GM23338 (cell line): ENCODE measurements around the gene MCCC1.
"Not testable (repeated sequence)": the region's sequence is repeated elsewhere in the genome, so short reads cannot be mapped to it uniquely, and the experiment has no call there.

ENCODE experiments used
- CREB1 ChIP-seq: fragments of 250-450 bp; sonication (Bioruptor Pico); IDR thresholded peaks from 2 replicates; pipeline ENCODE4 v1.5.0; 2020; ENCODE audit warnings: low read depth, mild to moderate bottlenecking, moderate library complexity
- CTCF ChIP-seq, 2 experiments: fragments of 200-600 bp in 1 of 2; sonication (generic) in 1 of 2; conservative IDR thresholded peaks; 2 replicates each; pipeline versions ENCODE4 v1.5.1 to v1.6.1; 2016 to 2017; ENCODE audit warnings: antibody characterized with exemption in 2 of 2, low read depth in 2 of 2, mild to moderate bottlenecking in 2 of 2, moderate library complexity in 1 of 2
- EZH2 ChIP-seq: fragments of 200-600 bp; sonication (generic); IDR thresholded peaks from one replicate; pipeline ENCODE4 v1.8.0; 2017; ENCODE audit warnings: antibody characterized with exemption, mild to moderate bottlenecking, low read depth; ENCODE audit not compliant: unreplicated experiment
- EZH2phosphoT487 ChIP-seq: fragments of 200-600 bp; sonication (generic); IDR thresholded peaks from one replicate; pipeline ENCODE4 v1.8.1; 2018; ENCODE audit warnings: antibody characterized with exemption; ENCODE audit not compliant: unreplicated experiment
- POLR2AphosphoS5 ChIP-seq: IDR thresholded peaks from 2 replicates; pipeline ENCODE4 v1.6.1; 2016; ENCODE audit warnings: antibody characterized with exemption, low read depth
- ZNF114 ChIP-seq: fragments of 250-450 bp; sonication (Bioruptor Pico); IDR thresholded peaks from 2 replicates; pipeline ENCODE4 v1.5.0; 2020; ENCODE audit warnings: mild to moderate bottlenecking, moderate library complexity

- not testable (repeated sequence) for TF ChIP-seq CTCF (conservative IDR thresholded peaks at IDR 0.05; ENCODE audit: low read depth in 2 of 2); EZH2; ZNF114 (CRISPR knock-in tag); EZH2phosphoT487; CREB1 (CRISPR knock-in tag); POLR2AphosphoS5
Observed at GRCh38 chr3:182993486-182994201, 105.7 kb downstream of the MCCC1 start.
